M059J (cell line): ENCODE measurements around the gene DAPK1. TPM values are rescaled to one million over a fixed set of nuclear protein-coding genes. Genes with fewer than 3 reads are reported as not detected.

ENCODE experiments used
- DNase-seq: peaks from one replicate; pipeline ENCODE4 v3.0.0-alpha.2; 2012; ENCODE audit warnings: low read depth
- total RNA-seq: library from RNA; depleted of rRNA; stranded (reverse); fragments of >200 nt; shearing (Covaris generic); gene quantifications from 2 replicates; pipeline ENCODE4 v1.2.3, GENCODE V29; 2014

Gene DAPK1
- total RNA-seq, 1 experiment from 2014 or later, result 40.0 TPM

DNA sequence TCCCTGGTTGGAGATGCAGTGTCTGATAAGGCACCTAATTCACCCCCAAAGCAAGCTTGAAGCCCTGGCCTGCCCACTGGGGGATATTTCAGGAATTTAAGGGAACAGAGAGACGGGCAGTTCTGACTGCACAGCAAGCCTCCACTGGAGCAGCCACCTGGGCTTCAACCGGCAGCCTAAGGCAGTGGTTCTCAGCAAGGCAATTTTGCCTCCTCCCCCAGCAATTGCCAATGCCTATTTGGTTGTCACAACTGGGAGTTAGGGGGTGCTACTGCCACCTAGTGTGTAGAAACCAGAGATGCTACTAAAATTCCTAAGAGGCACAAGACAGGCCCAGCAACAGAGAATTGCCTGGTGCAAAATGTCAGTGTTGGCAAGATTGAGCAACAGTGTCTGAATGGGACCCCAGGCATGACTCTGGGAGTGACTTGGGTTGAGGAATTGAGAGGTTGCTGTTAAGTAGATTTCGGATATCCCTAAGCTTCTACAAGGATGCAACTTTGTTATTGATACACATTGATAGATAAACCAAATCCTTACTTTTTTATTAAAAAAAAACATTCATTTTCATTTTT is 169.6 kb downstream of the DAPK1 start:
- DNase-seq, result peak; percentile 30

DNA sequence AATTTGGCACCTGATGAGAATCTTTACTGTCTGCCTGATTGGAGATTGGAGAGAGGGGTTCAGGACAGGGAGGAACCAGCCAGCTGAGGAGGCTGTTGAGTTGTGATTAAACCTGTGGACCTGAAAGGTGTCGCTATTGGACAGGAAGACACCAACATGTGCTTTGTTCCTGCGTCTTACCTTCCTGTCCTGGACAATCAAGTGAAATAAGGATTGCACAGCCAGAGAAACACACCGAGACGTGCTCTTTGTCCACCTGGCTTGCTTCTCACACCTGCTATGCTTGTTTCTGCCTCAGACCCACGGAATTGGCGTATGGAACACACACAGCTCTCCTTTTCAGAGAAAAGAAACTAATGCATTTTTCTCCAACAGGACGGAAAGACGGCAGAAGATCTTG is 170.6 kb downstream of the DAPK1 start:
- no peak for DNase-seq

DNA sequence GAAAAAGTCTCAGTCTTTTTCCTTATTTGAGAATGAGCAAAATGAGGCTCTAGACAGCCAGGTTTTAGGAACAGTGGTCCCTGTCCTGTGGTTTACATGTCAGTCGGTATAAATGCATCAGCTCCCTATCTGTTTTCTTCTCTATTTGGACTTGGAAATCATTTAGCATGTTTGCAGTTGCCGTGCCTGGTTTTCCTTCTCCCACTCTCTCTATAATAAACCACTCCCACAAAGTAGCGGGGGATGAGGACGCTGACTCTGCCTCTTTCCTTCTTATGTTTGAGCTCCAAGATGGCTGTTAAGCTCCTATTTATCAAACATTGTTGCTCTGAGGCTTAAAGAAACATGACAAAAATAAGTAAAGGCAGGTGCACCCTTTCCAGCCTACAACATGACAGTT is 171.1 kb downstream of the DAPK1 start:
- no peak for DNase-seq

DNA sequence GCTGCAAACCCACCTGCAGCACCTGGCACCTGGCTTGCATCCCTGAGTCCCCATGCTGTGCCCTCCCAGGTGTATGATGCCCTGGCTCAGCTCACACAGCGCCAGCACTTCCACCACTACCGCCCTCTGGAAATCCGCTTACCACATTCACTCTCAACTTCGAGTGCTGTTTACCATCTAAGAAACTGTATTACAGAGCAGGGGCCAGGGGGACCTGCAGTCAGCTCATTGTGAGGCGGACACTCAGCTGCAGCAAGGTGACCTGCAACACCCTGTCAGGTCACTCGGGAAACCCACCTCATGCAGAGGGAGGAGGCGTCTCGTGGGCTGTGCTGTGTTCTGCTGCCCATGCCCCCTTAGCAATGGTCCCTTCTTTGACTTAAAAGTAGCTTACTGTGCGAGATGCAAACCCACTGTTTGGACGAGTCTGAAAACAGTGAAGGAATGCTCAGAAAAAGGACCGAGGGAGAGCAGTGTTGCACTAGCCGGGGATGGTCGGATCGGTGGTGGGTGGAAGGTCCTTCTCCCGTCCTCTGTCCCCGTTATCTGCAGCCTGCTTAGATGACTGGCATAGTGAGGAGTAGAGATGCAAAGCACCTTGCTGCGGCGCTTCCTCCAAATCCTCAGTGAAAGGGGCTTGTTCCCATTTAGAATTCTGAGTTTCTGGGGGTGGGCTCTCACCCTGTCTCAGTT is 173.1 kb downstream of the DAPK1 start:
- DNase-seq, result no peak

DNA sequence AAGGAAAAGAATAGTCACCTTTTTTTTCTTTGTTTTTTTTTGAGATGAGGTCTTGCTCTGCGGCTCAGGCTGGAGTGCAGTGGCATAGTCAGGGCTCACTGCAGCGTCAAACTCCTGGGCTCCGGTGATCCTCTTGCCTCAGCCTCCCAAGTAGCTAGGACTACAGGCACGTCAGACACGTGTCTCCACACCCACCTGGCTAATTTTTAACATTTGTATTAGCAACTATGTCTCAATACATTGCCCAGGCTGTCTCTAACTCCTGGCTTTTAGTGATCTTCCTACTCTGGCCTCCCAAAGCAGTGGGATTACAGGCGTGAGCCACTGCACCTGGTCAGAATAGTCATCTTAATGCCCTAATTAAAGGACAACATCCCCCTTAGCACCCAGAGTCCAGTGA is 173.8 kb downstream of the DAPK1 start:
- no peak for DNase-seq

DNA sequence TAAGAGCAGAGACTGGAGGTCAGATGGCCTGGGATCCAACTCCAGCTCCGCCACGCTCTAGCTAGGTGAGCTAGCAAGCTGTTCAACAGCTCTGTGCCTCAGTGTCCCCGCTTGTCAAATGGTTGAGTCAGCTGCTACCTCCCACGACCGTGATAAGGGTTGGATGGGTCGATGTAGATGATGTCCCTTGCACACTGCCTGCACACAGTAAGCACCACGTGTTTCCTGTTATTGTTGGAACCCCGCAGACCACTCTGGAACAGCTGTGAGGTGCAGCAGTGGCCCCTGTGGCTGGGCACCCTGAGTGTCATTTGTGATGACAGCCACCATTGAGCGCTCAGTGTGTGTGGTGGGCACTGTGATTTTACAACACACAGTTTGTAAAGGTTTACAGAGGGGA is 174.3 kb downstream of the DAPK1 start:
- DNase-seq, result no peak

DNA sequence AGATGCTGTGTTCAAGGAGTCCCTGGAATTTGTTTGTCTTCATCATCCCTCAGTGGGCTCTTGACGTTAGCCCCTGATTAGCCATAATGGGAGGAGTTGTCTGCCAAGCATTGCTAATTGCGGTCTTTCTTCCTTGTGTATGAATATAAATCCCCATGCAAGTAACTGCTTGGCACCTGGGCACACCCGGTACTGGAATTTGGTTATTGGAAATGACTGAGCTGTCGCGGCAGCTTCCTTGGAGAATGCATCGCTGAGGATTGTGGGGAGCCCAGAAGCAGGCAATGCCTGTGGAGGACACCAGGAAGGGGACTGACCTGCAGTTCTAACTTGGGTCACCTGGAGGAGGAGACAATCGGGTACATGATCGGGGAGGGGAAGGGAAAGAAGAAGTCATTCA is 174.9 kb downstream of the DAPK1 start:
- no peak for DNase-seq

DNA sequence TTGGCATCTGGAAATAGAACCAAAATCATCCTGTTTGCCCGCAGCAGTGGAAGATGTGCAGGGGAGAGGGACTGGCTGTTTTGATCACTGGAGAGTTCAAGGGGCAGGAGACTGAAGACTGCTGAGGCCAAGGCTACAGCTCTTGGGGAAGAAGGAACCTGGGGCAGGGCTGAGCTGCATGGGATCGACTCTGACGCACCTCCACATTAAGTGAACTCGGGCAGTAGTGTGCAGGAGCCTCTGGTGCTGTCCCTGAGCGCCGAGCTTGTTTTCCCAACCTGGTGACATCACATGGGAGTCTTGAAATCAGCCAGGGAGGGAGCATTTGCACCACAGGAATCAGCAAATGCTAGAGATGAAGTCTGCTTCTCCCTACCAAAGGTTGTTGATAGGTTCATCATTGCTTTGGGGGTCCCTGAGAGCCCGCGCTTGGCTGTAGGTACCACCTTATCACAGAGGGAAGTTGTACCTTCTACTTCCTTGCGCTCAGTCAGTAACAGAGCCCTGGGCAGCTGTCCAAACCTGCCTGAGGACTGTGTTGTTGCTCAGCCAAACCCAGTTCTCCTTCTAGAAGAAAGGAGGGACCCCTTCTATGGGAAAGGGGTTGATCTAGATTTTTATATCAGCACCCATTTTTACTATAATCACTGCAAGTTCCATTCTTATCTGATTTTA is 175.9 kb downstream of the DAPK1 start:
- no peak for DNase-seq

DNA sequence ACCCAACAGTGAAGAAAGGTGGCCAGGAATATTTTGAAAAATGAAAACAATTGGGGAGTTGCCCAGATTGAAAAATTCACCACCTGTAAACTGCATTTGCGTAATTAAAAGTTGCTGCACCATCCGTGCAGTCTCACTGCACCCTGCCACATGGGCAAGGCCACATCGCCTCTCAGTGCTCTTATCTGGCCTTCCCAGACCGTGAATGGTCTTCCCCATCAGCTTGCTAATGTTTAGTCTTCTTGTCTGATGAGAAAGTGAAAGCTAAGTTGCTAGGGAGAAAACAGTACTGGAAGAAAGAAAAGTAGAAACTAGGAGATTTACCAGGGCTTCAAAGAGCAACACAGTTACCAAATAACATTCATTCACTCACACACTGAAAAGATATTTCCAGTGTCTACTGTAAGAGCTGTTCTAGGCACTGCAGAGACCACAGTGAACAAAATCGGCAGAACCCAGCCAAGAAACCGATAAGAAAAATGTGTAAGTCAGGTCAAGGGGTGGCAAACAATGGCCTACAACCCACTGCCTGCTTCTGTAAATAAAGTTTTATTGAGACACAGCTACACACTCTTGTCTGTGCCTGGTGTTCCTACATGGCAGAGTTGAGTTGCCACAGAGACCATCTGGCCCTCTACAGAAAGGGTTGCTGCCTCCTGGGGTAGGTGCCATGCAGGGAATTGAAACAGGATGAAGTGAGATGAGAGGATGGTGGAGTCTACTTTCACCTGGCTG is 177.1 kb downstream of the DAPK1 start:
- DNase-seq, result peak; percentile 12

DNA sequence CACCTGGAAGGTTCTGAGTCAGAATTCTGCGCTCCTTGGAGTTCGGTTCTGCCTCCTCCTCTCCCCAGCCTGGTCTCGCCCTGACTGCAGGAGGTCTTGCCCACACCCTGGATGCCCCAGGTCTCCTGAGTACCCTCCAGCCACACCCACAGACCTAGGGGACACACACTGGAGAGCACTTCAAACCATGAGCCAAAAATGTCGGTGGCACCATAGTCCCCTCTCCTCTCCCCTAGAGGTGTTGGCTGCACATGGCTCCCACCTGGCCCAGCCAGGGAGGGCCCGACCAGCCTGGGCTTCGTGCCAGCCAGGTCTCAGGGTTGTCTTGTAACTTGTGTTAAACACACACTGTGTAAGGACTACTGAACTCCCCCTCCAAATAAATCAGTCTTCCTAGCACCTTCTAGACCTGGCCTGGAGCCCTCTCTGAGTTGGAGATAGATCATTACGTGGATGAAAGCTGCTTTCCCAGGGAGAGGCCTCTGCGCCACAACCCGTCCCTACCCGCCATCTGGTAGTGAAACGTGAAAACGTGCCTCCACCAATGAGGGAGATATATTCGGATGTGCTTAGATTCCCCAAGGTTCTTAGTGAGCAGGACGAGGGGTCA is 178.3 kb downstream of the DAPK1 start:
- no peak for DNase-seq

DNA sequence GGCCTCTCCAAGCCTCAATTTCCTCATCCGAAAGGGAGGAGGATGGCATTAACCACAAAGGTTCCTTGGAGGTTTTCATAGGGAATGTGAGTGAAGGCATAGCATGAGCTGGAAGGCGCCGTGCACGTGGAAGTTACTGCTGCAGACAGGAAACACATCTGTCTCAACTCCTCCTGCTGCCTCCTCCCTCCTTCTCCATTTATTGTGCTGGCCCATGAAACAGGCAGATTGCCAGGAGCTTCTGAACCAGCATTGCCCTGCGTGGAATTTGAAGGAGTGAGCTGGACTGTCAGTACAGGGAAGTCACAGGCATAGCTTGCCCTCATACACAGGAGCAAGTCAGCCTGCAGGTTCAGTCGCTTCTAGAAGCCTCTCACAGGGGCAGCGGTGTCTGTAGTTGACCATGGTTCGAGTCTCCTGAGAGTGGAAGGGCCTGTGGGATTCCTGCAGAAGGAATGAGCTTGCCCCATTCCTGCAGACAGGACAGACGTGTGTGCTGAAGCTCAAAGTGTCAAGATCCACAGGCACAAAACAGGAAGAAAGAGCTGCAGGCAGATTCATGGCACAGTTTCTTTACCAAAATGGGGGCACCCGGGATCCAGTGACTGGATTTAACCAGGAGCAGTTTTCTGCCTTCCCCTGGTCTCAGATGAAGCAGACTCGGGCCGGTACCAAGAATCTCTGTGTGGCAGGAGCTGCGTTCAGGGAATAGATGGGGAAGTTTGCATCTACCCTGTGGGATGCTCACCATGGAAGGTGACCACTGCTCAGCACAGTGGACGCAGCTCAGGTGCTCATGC is 179.5 kb downstream of the DAPK1 start:
- DNase-seq, result peak; percentile 25

DNA sequence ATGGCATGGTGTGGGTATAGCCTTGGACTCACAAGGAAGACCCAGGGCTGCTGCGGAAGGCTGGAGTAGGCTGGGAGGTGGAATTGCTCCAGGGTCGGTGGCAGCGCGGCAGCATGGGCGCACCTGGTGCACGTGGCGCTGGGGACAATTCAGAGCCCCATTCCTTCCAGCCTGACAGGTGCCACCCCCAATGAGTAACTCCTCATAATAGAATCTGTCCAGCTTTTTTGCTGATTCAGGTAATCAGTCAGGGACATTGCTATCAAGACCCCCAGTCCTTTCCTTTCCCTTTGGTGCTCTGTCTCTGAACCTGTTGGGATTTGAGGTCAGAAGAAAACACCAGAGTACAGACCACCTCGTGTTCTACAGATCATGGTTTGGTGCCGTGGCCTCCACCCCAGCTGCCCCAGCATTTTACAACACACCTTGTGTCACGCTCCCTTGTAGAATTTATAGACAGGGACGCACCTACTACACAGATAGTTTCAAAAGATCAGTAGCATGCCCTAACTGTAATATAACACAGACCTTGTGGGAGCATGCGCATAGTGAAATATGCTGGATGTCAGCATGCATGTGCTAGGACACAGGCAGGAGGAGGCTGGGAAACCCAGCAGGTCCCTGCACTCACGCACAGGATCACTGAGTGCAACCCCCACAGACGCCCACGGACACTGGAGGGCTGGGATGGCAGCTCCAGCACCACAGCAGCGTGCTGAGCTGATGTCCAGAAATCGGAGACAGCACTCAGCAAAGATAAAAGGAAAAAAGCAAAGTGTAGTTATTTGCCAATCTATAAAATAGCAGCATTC is 180.3 kb downstream of the DAPK1 start:
- no peak for DNase-seq

DNA sequence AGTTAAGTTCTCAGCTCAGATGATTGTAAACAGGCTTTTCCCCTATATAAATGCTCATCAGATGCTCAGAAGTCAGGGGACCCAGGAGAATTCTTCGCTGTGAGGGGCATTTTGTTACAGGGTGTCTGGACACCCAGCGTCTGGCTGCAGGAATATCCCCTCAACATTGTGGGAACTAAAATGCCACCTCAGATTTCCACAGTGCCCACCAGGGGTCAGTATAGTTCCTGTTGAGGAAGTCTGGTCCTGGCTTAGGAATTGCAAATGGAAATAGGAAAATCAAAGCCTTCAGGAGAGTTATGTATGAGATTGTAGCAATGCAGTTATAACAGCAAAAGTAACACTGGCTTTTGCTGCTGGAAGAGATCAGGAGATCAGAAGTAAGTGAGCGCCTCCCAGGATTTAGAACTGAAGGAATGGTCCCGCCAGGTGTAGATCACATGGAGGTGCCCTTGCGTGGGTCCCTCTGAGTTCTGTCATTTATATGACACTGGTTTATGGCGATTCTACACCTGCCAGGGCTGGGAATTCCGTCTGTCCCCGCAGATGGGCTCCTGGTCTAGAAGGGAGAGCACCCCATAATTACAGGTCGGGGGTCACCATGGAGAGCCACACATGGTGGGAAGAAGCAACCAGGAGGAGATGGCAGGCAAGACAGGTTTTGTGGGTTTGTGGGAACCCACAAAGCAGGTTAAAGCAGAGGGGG is 181.1 kb downstream of the DAPK1 start:
- peak; percentile 69 for DNase-seq

DNA sequence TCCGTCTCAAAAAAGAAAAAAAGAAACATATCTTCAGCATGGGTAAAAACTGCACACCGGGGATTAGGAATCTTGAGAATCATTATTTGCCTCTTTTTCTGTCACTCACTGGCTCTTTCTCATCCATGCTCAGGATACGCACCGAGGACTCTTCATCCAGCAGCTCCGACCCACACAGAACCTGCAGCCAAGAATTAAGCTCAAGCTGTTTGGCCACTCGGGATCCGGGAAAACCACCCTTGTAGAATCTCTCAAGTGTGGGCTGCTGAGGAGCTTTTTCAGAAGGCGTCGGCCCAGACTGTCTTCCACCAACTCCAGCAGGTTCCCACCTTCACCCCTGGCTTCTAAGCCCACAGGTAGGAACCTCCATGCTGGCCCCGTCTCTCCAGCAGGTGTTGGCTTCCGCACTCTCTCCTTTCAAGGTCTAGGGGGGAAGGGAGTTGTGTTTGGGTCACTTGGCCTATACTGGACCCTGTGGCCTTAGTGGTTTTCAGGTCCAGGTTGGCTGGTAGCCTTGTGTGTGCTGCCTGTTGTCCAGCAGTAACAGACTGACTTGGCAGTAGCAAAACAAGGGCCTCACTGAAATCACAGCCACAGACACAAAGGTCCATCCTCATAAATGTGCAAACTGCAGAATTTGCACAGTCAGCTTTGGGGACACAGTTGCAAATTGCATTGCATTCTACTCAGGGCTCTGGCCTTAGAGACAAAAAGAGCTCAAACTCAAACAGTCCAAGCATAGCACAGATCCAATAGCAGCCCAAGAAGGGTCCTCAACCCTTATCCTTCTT is 183.8 kb downstream of the DAPK1 start:
- no peak for DNase-seq

DNA sequence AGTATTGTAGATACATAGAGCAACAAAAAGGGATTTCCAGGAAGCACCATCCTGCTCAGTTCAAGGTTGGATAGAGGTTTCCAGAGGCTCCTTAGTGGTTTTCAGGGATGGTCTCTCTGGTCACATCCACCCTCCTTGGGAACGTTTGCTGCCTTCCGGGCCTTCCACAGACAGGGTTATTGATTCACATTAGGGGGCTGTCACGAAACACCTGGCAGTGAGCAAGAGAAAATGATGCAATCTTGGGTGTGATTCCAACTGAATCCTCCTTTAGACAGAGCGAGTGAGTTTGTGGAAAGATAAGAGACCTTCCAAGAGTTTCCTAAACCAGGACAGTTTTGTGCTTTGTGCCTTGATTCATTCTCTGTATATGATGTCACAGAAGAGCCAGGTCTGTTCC is 184.4 kb downstream of the DAPK1 start:
- no peak for DNase-seq

DNA sequence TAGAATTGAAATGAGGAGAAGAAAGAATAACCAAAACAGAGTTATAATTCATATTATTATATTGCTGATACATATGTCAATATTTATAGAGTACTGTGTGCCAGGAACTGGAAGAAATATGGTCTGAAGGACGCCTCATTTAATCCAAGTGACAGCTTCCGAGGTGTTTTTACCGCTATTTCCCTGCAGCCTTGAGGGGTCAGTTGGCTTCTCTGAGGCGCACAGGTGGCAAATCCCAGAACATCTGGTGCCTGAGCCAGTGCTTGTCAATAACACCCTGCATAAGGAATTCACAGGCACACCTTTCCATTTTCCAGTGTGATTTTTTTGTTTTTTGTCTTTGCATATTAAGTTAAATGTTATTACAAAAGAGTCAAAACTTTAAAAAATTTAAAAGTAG is 185.0 kb downstream of the DAPK1 start:
- no peak for DNase-seq

DNA sequence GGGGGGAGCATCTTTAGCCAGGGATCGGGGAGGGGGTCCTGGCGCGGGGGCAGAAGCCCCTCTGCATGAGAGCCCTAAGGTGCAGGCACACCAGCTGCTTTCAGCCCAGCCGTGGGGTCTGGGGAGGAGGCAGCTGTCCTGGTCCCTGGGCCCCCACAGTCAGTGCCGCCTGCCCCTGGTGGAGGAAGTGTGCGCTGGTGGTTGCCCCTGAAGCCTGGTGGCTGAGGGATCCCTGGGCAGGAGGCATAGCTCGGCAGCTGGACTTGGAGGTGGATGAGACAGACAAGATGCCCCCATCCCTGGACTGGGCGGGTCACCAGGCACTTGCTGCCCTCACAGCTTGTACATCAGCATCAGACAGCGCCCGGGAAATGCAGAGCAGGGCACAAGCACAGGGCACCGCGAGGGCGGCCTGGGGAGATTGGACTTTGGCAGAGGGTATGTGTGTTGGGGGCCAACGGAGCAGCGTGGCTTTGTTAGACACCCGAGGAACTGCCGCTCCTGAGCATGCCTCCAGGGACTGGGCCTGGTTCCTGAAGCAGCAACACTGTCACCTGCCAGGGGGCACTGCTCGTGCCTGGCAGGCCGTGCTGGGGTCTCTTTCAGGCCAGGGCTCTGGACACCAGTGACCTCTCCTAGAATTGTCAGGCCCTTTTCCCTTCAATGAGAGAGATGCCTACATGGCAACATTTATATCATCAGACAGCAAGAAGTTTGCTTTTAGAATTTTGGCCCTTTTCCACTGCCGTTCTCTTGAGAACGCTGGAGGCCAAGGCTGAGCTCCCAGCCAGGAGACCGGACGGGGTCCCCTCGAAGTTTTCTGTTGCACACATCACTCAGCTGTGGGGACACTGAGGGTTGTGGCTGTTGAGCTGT is 186.3 kb downstream of the DAPK1 start:
- no peak for DNase-seq

DNA sequence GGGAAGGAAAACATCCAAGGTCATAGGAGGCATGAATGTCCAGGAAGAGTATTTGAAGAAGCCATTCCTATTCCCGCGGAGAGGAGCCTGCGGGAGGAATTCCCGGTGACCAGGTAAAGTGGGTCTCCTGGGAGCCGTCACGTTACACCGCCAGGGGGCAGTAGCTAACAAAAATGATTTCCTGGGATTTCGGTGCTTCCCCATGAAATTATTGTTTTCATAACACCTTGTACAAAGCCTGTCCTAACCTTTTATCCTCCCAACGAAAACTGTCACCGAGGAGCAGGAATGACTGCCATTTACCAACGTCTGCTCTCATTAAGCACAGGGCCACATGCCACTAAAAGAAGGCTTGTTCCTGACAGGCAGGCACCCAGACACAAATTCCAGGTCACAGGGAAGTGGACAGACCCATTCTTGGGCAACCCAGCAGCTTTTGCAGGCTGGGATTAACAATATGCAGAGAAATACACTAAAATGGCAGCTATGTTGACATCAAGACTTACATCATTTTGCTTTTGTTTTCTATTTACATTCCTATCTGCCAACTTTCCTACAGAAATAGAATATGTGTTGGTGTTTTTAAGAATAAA is 187.1 kb downstream of the DAPK1 start:
- peak; percentile 36 for DNase-seq
